Thyroid gland (tissue), 4 donors: ENCODE results near the gene SH3BP1.

Experiments
- CTCF ChIP-seq, 6 experiments: fragments of 200-600 bp in 3 of 6; fragments of 450-650 bp in 3 of 6; sonication (generic) in 3 of 6; IDR thresholded peaks; one replicate each; pipeline ENCODE4 v1.5.1; 2016 to 2019; ENCODE audit warnings: antibody characterized with exemption in 6 of 6, mild to moderate bottlenecking in 2 of 6, inconsistent platforms in 1 of 6, moderate library complexity in 1 of 6
- POLR2A ChIP-seq, 2 donors: fragments of 450-650 bp; IDR thresholded peaks; one replicate each; pipeline ENCODE4 v1.6.1; 2017; ENCODE audit warnings: antibody characterized with exemption in 2 of 2, mild to moderate bottlenecking in 2 of 2, moderate library complexity in 1 of 2

- no peak for TF ChIP-seq CTCF (IDR thresholded peaks at IDR 0.05)
- no peak for TF ChIP-seq POLR2A (IDR thresholded peaks at IDR 0.05)
These were observed 8.5 kb downstream of the SH3BP1 start for GRCh38 chr22:37647928-37648327.
